HG02852 (cell line): ENCODE measurements around the gene NYAP2.

Experiments
- ATAC-seq: cut with Tn5 transposase; IDR thresholded peaks from one replicate; pipeline ENCODE4 v1.9.1; 2021; ENCODE audit warnings: mild to moderate bottlenecking, moderate library complexity; ENCODE audit not compliant: unreplicated experiment

NYAP2 gene

DNA sequence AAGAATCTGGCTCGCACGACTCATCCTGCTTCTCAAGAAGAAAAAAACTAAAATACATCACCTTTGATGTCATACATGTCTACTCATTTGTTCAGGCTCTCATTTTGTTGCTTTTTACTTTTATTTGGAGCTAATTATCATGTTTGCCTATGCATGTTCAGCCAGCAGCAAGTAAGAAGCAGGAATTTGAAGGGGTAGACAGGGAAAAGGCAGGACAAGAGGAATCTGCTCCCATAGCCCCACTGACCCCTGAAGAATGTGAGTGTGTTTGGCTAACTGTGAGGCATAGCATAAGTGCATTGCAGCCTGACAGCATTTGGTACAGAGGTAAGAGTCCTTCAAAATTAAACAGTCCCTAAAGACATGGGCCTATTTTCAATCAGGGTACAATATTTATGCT, 72.7 kb downstream of the NYAP2 start:
- no peak for ATAC-seq

DNA sequence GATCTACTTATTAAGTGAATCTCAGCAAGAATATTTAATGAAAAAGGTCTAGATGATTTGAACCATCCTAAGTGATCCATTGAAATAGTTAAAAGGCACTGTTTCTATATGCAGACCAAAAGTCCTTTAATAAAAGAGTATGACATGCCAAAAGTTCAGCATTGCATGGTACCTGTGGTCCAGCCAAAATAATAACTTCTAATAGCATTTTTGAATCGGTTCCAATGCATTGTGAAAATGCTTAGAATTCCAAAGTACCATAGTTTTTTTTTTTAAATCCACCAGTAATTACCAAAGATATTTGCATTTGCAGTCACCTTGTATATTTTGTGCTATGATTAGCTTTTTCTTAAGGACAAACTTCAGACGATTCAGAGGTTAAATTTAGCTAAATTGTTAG, 79.9 kb downstream of the NYAP2 start:
- no peak for ATAC-seq

DNA sequence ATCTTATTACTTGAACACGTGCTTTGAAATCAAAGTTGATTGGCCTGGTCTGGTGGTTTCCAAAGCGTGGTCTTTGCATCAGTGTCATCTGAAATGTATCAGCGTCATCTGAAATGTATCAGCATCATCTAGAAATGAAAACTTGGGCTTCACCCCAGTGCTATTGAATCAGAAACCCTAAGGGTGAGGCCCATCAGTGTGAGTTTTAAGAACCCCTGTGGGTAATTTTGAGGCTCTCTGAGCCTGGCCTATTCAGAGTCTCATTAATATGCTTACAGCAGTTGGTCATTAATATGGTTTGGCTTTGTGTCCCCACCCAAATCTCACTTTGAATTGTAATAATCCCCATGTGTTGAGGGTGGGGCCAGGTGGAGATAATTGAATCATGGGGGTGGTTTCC, 85.2 kb downstream of the NYAP2 start:
- no peak for ATAC-seq

DNA sequence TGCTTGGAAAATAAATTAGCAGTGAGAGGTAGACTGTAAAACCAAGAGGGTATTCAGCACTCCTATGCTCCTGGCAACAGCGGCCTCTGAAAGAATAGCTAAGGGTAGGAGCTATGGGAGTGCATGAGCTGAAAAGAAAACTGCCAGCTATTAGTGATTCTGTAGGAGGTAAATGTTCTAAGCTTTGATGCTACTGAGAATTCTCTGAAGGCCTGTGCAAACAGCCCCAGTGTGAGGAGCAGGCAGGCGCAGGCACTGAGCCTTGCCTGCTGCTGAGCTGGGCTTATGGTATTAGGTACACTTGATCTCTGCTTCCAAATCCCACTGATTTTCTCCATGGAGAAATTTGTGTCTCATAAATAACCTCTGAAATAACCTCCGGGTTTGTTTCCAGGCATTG, 86.7 kb downstream of the NYAP2 start:
- no peak for ATAC-seq

DNA sequence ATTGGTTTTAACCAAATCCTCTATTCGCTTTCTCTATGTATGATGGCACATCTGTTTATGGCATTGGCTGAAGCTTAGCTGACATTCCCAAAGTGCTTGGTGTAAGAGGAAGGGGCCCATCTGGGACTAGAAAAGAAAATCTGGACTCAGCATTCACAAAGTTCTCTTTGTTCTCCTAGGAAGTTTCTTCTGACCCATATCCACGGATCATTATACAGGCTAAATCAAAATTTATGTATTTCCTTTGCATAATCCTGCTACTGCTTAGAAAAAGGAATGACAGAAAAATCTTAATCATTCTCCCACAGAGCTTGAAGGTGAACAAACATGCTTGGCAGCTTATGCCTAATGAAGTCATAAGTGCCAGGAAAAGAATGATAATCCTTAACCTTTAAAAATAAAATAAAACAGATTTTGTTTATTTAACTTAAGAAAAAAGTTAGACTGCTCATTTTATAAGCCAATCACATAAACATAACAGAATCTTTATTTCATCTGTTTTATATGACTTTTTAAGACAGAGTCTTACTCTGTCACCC, 88.4 kb downstream of the NYAP2 start:
- ATAC-seq = no peak

DNA sequence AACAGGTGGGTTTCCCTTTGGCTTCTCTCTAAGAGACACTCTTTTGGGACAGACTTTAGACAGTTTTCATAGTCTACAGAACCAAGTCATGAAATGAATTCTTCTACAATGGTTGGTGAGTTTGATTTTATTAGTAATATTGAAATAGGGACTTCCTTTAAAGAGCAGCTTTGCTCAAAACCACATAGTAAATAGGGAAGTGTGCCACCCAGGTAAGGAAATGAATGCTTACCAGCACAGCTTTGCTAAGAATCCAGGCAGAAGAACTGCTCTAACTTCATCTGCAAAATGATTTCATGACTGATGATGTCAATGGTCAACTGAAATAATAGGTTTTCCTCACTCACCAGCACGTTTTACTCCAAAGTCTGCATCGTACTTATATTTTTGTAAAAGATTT, 89.2 kb downstream of the NYAP2 start:
- no peak for ATAC-seq

DNA sequence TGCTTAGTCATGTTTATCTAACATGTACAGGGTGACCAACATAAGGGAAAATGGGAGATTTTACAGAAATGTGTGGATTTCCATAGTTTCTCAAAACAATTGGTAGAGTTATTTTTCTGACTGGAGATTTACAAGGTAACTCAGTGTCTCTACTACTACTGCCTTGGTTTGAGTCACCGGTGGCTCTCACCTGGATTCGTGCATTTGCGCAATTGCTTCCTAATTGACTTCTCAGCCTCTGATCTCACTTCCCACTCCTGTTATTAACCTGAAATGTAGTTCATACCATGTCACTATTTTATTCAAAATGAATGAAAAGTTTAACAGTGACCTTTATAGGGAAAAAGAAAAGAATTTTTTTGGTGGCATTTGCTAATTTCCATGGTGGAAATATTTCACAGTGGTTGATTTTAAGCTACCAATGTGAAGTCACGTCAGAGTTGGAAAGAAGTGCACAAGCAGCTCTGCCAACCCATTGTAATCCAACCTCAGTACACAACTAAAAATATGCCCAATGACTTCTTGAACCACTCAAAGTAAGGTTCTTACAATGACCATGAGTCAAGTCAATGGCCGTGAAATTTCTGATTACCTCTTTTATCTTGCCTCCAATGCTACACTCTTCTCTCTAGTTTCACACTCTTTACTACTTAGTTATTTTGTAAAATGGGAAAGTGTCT, 94.0 kb downstream of the NYAP2 start:
- no peak for ATAC-seq

DNA sequence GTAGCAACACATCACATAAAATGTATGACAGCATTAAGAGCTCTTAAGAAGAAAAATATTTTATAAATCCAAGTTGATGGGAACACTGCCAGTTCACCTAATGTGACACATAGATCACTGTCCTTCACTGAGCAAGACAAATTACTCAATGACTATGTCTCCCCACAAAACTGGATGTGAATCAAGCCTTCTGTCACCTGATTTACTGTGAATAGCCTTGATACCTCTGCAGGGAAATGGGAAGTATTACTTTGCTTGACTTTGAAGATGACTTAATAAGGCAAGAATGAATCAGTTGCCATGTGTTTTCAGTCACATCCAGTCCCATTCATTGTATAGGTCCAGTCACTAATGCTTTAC, 94.6 kb downstream of the NYAP2 start:
- no peak for ATAC-seq

DNA sequence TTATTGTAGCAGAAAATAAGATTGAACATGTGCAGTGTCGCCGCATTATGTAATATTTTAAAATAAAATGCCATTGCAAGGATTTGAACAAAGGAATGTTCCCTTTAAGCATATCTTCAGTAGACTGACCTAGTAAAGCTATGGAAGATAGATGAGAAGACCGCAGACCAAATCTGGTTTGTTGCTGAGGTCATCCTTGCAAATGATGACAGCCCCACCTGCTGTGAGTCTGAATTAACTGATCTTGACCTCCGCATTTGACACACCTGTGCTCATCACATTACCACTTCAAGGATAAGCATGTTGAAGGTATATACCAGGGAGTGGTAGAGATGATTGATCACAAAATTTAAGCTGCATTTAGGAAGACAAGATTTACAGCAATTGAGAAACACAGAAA, 96.2 kb downstream of the NYAP2 start:
- ATAC-seq = no peak

DNA sequence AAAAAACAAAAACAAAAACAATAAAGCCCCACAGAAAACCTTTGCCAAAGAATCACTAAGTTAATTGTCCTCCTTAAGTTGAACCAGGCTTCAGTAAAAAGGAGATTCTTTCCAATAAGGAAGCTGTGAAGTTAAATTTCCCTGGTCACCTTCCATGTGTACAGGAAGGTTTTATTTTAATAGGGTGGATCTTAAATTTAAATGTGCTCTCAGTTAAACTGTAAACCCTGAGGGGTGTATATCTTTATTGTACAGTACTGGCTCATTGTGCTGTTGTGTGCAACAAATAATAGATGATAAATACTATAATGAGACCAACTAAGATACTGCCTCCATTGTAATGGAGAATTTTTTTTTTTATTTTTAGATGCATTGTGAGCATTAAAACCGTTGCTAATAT, 97.1 kb downstream of the NYAP2 start:
- ATAC-seq = no peak

DNA sequence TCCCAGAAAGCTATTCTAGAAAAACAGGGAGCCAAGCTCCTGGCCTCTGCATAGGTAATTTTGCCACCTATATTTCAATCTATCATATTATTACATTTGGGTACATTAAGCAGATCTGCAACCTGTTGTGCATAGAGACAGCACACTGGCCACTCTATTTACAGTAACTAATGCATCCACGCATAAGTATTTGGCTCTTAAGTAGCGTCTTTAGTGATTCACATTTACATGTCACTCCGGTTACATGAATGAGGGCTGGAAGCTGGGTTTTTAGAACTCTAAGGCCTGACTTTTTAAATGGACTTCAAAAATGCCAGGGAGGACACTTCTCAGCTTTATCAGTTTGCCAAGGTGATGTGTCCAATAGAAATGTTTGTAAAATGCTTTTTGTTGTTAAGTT, 97.7 kb downstream of the NYAP2 start:
- ATAC-seq = no peak

DNA sequence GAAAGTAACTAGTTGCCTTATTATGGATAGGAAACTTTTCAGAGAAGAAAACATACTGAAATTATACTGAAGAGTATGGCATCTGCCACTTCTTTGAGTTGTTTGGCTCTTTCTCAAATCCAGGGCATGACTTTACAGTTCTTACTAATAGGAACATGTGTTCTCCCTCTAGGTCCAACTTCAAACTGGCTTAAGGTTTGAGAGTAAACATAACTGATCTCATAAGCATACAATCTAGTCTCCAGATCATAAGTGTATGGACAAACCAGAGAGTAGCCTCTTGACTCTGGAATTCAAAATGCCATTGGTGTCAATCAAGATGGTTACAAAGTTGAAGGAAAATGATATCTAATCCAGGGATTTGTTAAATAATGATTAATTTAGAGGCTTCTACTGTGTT, 101.5 kb downstream of the NYAP2 start:
- no peak for ATAC-seq

DNA sequence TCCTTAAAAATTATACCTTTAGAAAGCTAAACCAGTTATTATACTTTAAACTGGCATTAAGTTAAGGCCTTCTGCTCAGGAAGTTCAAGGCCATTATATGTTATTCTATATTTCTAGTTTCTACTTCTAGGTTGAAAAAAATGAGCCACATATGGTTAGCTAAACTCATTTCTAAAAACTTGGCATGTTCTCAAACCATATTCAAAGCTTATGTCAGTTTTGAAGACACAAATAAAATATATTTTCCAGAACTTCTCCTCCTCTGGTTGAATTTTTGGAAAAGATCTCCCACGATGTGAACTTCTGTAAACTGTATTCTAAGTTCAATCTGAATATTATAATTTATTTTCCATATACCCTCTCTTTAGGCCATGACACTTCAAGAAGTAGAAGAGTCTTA, 103.5 kb downstream of the NYAP2 start:
- ATAC-seq = no peak

DNA sequence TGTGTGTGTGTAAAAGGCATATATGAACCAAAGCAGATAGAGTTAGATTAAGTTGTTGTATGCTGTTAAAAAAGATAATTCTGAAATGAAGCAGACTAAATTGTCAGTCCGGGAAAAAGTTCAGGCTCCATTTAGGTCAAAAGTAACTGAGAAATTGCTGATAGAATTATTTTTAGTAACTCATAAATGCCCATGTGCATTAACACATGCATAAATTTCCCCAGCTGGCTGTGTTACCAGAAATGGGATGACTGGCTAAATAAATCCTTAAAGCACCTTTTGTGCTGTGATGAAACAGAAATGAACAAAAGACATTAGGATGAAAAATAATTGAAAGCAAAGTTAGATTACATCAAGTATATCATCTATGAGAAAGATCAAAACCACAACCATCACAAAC, 111.3 kb downstream of the NYAP2 start:
- ATAC-seq = no peak

DNA sequence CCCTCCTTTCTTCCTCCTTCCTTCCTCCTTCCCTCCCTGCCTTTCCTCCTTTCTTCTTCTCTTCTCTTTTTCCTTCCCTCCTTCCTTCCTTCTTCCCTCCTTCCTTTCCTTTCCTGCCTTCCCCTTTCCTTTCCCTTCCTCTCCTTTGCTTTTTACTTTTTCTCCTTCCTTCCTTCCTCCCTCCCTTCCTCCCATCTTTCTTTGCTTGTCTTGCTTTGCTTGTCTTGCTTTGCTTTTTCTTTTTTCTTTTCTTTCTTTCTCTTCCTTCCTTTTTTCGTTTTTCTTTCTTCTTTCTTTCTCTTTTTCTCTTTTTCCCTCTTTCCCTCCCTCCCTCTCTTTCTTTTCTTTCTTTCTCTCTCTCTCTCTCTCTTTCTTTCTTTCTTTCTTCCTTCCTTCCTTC, 113.0 kb downstream of the NYAP2 start:
- no peak for ATAC-seq

DNA sequence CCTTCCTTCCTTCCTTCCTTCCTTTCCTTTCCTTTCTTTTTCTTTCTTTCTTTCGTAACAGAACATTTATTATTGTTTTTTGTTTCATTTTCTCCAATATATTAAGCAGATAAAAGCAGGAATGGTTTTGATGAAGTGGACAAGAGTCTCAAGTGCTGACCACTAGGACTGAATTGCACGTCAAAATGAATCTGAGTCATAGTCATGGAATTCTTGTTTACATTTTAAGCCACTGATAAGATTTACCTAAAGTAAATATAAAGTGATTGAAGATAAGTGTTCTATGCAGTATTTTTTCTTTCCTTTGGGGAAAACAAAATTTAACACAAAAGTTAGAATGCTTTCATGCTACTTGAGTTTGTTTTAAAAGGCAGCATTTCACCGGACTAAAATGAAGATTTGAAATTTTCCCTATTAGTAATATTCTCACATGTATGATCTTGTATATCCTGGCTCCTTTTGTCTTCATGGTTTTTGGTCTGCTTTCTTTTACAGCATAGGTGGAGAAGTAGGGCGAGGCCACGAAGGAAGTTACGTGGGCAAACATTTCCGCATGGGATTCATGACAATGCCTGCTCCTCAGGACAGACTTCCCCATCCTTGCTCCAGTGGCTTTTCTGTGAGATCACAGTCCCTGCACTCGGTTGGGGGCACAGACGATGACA, 113.5 kb downstream of the NYAP2 start:
- no peak for ATAC-seq

DNA sequence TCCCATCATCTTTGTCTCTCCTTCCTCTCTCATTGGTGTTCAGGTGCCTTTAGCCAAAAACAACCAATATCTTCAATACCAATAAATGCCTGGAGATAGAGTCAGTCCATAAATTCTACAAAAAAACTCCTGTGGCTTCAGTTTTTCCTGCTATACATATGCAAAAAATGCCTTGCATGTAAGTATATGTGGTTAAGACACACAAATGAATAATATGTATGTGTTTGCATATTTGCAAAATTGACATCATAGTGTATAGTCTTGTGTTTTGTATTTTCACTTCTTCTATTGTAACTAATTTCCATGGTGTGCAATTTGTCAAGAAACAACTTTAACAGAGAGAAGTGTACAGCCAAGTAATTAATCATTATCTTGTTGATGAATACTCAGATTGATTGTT, 115.5 kb downstream of the NYAP2 start:
- no peak for ATAC-seq

DNA sequence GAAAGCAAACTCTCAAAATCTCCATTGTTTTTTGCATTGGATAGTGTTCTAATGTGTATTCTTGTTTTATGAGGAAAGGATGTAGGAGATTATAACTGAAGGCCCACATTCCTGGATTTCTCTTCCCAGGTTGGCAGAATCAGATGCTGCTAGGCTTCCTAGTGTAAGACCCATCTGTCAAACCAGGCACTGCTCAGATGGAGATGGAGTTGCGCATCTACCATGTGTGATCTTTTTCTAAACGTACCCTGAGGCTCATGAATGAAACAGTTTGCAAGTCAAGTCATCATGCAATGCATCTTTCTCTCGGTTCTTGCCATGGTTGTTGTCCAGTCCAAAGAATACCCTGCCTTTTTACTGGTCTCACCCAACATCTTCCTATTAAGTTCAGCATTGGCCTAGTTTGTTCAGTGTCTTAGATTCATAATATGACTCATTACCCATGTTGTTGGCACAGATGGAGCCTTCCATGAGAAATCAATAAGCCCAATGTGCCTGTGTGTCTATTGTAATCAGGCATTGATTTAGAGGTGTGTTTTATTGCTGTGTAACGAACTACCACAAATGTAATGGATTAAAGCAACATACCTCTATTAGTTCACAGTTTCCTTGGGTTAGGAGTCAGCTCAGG, 127.4 kb downstream of the NYAP2 start:
- ATAC-seq = no peak

DNA sequence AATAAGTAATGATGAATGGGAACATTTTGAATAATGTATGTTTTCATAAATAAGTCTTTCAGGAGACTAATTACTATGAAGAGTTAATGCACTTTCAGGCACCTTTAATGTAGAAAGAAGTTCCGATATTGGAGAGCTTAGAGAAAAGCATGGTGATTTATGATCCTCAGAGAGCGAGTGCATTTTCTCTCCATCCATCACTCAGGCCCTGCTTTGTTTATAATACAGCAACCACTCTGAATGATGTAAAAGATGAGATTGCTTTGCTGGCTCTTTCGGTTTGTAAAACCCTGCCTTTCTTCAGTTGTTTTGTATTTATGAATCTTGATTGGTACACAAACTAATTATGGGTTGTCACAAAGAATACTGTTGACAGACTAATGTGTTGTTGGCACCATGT, 132.0 kb downstream of the NYAP2 start:
- no peak for ATAC-seq

DNA sequence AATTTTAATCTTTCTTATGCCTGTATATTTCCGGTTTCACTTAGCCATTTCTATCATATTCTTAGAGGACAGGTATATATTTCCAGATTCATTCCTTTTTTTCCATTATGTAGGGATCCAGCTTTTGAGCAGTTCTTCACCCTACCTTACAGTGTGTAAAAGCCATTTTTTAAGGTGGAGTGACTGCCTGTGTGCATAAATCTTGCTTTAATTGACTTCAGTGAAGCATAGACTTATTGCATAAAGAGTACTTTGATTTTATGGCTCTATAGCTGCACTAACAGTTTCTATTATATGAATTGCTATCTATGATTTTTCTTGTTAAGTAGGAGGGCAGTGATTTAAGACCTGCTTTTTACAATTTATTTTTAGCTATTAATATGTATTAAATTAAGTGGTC, 132.6 kb downstream of the NYAP2 start:
- no peak for ATAC-seq

DNA sequence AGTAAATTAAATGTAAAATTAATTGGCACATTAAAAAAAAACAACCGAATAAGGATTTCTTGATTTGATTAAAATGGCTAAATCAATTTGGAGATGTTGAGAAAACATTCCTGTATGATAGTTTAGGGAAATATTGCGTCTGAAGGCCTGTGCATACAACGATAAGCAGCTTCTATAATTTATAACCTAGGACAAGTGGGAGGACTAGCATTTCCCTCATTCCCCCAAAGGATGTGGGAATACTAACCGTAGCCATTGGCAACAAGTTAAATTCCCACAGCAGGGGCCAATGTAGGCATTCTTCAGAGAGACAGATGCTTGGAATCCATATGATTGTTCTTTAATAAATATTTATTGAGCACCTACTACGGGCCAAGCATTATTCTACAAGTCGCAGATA, 134.5 kb downstream of the NYAP2 start:
- no peak for ATAC-seq

DNA sequence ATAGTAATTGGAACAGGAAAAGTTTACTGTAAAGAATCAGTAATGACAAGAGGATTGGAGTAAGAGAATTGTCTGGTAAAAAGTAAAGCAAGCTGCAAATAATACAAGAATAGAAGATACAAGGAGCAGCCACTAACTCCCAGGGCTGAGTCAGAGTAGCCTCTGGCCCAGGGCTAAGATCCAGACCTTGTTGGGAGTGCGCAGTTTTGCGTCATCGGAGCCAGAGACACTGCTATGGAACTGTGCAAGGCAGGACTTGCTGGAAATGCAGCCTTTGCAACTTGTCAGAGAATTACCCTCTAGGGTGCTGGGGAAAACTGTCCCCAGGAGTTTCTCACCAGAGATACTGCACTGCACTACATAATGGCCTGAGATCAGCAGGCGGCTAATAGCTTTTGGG, 135.2 kb downstream of the NYAP2 start:
- ATAC-seq = no peak
